HG02970 (cell line): Measurements from ENCODE around the gene ABTB1.
"Not testable (repeated sequence)": the region's sequence is repeated elsewhere in the genome, so short reads cannot be mapped to it uniquely, and the experiment has no call there.

Experiments
- ATAC-seq: cut with Tn5 transposase; IDR thresholded peaks from one replicate; pipeline ENCODE4 v1.9.1; 2021; ENCODE audit warnings: mild to moderate bottlenecking, moderate library complexity, moderate number of reproducible peaks; ENCODE audit not compliant: unreplicated experiment, low FRiP score

ABTB1 gene

GRCh38 chr3:127647166-127647844 lies 25.4 kb upstream of the ABTB1 start:
- ATAC-seq: no peak

GRCh38 chr3:127647845-127648204 lies 24.9 kb upstream of the ABTB1 start:
- ATAC-seq: no peak

- ATAC-seq: no peak
Observed at GRCh38 chr3:127650236-127650635, 22.5 kb upstream of the ABTB1 start.

- ATAC-seq: no peak
Observed at GRCh38 chr3:127651516-127652172, 21.1 kb upstream of the ABTB1 start.

- no peak for ATAC-seq
Observed at GRCh38 chr3:127652246-127652995, 20.3 kb upstream of the ABTB1 start.

DNA sequence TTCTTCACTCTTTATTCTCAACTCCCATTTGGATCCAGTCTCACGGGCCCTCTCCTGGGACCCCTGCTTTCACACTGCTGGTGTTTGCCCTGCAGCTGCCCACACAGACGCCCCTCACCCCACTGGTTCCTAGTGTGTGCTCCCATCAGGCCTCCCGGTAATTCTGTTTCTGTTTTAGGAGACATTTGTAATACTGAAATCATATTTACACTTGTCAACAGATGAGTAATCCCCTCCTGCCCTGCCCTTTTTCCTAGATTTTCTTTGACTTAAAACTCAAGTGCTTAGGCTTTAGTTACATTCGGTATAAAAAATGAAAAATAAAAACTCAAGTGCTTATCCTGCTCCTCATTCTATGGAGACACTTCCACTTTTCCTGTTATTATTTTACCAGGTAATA lies 18.4 kb upstream of the ABTB1 start:
- no peak for ATAC-seq

- not testable (repeated sequence) for ATAC-seq
Observed at GRCh38 chr3:127654993-127655392, 17.8 kb upstream of the ABTB1 start.

DNA sequence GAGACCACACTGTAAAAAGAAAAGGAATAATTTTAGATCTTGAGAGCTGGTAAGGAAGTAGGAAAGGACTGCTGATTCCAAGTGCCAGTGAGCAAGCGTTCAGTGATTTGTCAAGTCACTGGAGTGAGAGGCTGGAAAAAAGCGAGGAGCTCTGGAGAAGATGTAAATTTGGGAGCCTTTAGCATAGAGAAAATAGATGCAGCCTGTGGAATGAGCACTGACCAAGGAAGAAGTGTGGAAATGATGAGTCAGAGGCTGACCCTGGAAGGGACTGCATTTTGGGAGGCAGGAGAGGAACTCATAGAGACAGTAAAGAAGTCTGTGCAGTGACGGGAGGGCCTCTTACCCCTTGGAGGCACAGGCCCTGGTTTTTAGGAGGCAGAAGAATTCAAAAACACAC lies 17.1 kb upstream of the ABTB1 start:
- no peak for ATAC-seq

DNA sequence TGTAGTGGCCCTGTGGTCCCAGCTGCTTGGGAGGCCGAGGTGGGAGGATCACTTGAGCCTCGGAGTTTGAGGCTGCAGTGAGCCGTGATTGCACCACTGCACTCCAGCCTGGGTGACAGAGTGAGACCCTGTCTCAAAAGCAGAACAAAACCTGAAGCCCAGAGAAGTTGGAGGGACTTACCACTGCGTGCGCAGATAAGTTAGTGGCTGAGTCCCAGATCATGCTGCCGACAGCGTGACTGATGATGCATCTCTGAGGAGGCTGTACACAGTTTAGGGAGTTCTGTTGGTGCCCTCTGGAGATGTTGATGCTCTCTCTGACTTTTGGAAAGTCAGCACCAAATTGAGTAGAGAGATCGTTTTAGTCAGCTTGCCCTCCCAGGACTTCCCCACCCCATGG lies 15.8 kb upstream of the ABTB1 start:
- no peak for ATAC-seq

- ATAC-seq: no peak
Observed at GRCh38 chr3:127658234-127658633, 14.5 kb upstream of the ABTB1 start.

GRCh38 chr3:127660621-127661251 lies 12.0 kb upstream of the ABTB1 start:
- ATAC-seq: no peak

GRCh38 chr3:127661600-127661999 lies 11.2 kb upstream of the ABTB1 start:
- no peak for ATAC-seq

GRCh38 chr3:127662001-127662469 lies 10.7 kb upstream of the ABTB1 start:
- no peak for ATAC-seq

DNA sequence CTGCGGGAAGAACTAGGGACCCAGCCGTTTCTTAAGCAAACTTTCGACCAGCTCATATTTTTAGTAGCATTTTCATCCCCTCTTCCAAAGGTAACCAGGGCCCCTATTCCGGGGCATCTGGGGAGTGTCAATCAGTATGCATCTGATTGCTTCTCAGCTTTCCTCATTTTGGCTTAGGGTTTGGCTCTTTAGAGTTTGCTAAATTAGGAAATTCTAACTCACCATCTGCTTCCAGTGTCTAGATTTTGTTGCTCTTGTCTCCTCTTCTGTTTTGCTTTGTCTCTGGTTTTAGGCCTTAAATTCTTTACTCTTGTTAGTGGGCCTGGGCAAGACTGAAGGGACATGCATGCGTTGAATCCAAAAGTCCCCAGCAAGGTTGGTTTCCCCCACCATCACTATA lies 9.6 kb upstream of the ABTB1 start:
- no peak for ATAC-seq

GRCh38 chr3:127665165-127665564 lies 7.6 kb upstream of the ABTB1 start:
- ATAC-seq: no peak

GRCh38 chr3:127665586-127665985 lies 7.2 kb upstream of the ABTB1 start:
- ATAC-seq: no peak

DNA sequence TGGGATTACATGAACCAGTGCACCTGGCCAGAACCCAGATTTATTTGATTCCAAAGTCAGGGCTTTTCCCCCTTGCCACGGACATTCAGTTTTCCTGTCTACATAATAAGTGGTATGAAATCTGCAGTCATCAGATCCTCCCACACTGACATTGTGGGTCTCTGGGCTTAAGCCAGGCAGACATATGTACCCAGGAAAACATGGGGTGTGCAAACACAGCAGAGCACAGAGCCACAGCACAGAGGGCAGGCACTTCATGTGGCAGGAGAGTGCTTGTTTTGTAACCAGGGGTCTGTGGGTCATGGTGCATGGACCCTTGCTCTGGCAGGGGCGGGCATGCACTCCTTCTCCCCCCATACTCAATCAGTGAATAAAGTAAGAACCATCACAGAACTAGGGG lies 6.1 kb upstream of the ABTB1 start:
- ATAC-seq: no peak

DNA sequence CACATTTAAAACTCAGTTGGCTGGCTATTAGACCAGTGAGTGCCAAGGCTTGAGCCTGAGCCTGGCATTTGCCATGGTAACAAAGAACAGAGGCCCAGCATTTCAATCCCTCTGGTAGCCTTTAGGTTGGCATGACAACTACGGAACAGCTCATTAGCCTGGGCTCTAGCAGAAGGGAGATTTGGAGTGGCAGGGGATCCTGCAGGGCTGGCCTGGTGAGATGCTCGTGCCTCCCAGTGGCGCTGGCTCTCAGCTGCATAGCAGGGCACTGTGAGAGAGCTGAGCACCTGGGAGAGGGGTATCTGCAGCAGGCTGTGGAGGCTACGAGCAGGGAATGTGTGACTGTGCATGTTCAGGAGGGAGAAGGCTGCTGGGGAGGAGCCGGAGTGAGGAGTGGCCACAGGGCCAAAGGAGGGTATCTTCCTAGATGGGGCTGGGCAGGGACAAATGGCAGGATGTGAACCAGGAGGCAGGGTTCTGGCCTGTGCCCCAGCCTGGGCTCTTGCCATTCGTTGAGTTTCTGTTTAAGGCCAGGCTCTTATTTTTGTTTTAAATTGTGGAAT lies 5.6 kb upstream of the ABTB1 start:
- ATAC-seq: no peak

GRCh38 chr3:127668906-127669305 lies 3.8 kb upstream of the ABTB1 start:
- ATAC-seq: no peak

- no peak for ATAC-seq
Observed at GRCh38 chr3:127669541-127670228, 3.1 kb upstream of the ABTB1 start.
